Nephron (organoid): Measurements from ENCODE around the gene HLTF.
"Not testable (repeated sequence)": the region's sequence is repeated elsewhere in the genome, so short reads cannot be mapped to it uniquely, and the experiment has no call there.

Experiments used
- H3K27ac Mint-ChIP-seq, 3 experiments: 2 replicates each; pipeline ENCODE4 v1.8.0; 2020; ENCODE audit warnings: mixed read lengths in 3 of 3, mild to moderate bottlenecking in 2 of 3, moderate library complexity in 1 of 3
- H3K27me3 Mint-ChIP-seq: 2 replicates; pipeline ENCODE4 v1.8.0; 2021; ENCODE audit warnings: low read depth, mild to moderate bottlenecking, moderate library complexity, mixed read lengths
- H3K36me3 Mint-ChIP-seq: 2 replicates; pipeline ENCODE4 v1.8.0; 2020; ENCODE audit warnings: low read depth, mixed read lengths
- H3K4me1 Mint-ChIP-seq: 2 replicates; pipeline ENCODE4 v1.8.0; 2020; ENCODE audit warnings: mixed read lengths
- H3K4me3 Mint-ChIP-seq, 3 experiments: 2 replicates each; pipeline ENCODE4 v1.8.0; 2020; ENCODE audit warnings: mild to moderate bottlenecking in 3 of 3, mixed read lengths in 3 of 3, moderate library complexity in 2 of 3
- H3K9me3 Mint-ChIP-seq: 2 replicates; pipeline ENCODE4 v1.8.0; 2020; ENCODE audit warnings: mixed read lengths
- CTCF ChIP-seq, 3 experiments: fragments of 200-600 bp; sonication (generic); IDR thresholded peaks; one replicate each; pipeline ENCODE4 v1.5.0; 2021; ENCODE audit warnings: antibody characterized with exemption in 3 of 3; ENCODE audit not compliant: unreplicated experiment in 3 of 3

Gene HLTF

DNA sequence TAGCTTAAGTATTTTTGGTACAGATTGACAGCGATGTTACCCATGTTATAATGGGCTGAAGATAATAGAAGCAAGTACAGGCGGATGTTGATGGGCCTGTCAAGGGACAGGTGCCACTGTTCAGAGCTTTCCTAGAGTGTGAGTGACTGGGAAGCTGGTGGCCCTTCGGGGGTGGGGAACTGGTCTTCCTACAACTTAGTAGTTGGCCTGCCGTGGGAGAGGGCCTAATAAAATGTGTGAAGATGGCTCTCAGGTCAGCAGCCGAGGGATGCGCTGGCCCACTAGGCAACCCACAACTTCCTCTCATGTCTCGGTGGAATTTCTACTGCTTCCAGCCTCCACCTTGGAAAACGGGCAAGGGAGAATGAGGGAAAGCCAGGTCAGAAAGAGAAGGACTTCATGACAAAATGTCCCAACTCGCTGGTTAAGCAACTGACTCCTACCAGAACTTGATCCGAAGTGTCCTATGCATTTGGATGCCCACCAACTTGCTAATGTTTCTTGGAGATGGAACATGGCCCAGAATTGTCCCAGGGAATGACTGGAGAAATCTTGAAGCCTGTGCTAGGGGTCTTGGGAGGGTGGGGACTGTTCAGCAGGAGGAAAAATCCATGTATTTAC, 93.6 kb downstream of the HLTF start:
- Mint-ChIP-seq H3K9me3 (no peaks in the 10 kb centered on the region), H3K4me3 (peak overlapping the region; percentile 82 to 90 (median 84)), H3K4me1 (peaks cover 38% of the 10 kb centered on the region), H3K27ac (peak overlapping the region; percentile 32 to 71 (median 52)), H3K27me3 (peaks cover 7% of the 10 kb centered on the region), H3K36me3 (peaks cover 12% of the 10 kb centered on the region)
- no peak for TF ChIP-seq CTCF (IDR thresholded peaks at IDR 0.05; ENCODE audit: unreplicated experiment in 3 of 3)

GRCh38 chr3:148992027-148992634, 94.2 kb downstream of the HLTF start:
- peaks cover 7% of the 10 kb centered on the region for H3K27me3 Mint-ChIP-seq
- no peak for TF ChIP-seq CTCF (IDR thresholded peaks at IDR 0.05; ENCODE audit: unreplicated experiment in 3 of 3)

DNA sequence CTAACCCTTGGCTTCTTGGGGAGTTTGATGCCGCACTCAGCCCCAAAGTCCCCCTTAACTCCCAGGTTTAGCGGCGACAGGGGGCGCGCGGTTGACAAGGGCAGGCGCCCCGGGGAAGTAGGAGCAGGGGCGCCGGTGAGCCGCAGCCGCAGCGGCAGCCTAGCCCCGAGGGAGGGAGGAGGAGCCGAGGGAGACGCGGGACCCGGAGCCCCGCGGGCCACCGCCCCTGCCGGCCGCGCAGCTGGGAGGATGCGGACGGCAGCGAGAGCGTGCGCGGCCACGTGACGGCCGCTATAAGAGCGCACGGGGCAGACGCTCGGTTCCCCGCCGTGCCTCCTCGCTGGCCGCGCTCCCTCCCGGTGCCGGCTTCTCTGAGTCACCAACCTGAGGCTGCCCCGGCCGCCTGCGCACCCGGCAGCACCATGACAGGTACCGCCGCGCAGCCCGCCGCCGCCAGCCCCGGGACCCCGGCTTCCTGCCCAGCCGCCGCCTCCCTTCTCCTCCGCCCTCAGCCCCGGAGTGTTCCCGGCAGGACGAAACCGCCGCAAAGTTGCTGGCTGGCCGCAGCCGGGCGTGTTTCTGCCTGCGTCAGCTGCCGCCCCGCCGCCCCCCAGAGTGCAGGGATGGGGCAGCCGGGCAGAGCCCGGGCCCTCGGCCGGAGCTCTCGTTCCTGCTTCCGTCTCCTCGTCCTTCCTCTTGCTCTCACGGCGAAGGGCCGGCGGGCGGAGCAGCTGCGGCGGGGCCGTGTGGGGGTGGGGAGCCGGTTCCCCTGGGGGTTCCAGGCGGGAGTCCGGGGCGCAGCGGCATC, 94.9 kb downstream of the HLTF start, which contains the start of gene GYG1:
TSS of gene GYG1 (plus strand) at position 322 of the 808 bp plus-strand sequence. CDS start at position 423, 101 bp downstream.
- no peaks in the 10 kb centered on the region for H3K9me3 Mint-ChIP-seq
- H3K27me3 Mint-ChIP-seq, result peaks cover 7% of the 10 kb centered on the region
- H3K4me1 Mint-ChIP-seq, result peaks cover 29% of the 10 kb centered on the region
- peak in 1 of 3 experiments; percentile 8 for TF ChIP-seq CTCF (IDR thresholded peaks at IDR 0.05; ENCODE audit: unreplicated experiment in 3 of 3)
- peaks cover 5% of the 10 kb centered on the region for H3K36me3 Mint-ChIP-seq
- H3K4me3 Mint-ChIP-seq, result peak within 1 kb of the TSS; percentile 82 to 90 (median 86)
- H3K27ac Mint-ChIP-seq, result peak within 1 kb of the TSS; percentile 59 to 82 (median 65)

More at GRCh38 chr3:148992027-148992634, 94.2 kb downstream of the HLTF start:
- H3K4me3 Mint-ChIP-seq, result peak overlapping the region; percentile 82 to 90 (median 84)
- peak overlapping the region; percentile 32 to 71 (median 52) for H3K27ac Mint-ChIP-seq
- peaks cover 35% of the 10 kb centered on the region for H3K4me1 Mint-ChIP-seq
- H3K9me3 Mint-ChIP-seq, result no peaks in the 10 kb centered on the region
- H3K36me3 Mint-ChIP-seq, result peaks cover 11% of the 10 kb centered on the region

DNA sequence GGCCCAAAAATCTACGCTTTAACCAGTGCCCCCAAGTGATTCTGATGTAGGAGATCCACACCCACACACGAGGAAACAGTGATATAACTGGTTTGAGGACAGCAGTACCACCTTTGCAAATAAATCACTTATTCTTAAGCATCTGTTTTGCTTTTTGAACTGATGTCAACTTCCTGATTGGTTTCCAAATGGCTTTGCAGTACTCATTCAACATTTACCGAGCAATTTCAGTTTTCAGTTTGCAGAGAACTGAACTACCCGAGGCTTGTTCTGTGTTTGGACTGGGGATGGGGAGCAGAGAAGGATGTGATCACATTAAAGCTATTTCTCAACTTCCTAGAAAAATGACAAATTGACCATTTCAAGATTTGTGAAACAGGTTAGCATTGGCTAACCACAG, 96.1 kb downstream of the HLTF start:
- Mint-ChIP-seq H3K27me3 (peaks cover 7% of the 10 kb centered on the region), H3K4me1 (peaks cover 24% of the 10 kb centered on the region), H3K27ac (peak overlapping the region; percentile 38 to 82 (median 65)), H3K4me3 (peak overlapping the region; percentile 79 to 89 (median 86)), H3K36me3 (no peaks in the 10 kb centered on the region), H3K9me3 (no peaks in the 10 kb centered on the region)
- no peak for TF ChIP-seq CTCF (IDR thresholded peaks at IDR 0.05; ENCODE audit: unreplicated experiment in 3 of 3)

DNA sequence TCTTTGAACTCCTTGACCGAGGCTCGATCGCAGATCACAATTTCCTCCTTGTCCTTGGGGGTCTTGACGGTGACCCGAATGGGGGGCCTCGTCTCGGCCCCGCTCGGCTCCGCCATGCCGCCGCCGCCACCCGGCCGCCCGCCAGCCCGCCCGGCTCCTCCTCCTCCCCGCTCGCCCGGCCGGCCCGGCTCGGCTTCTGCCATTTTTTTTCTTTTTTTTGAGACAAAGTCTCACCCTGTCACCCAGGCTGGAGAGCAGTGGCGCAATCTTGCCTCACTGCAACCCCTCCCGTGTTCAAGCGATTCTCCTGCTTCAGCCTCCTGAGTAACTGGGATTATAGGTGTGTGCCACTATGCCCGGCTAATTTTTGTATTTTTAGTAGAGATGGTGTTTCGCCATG, 98.8 kb downstream of the HLTF start:
- not testable (repeated sequence) for H3K9me3 Mint-ChIP-seq, H3K4me3 Mint-ChIP-seq, H3K27ac Mint-ChIP-seq, H3K27me3 Mint-ChIP-seq, H3K36me3 Mint-ChIP-seq
- peaks cover 14% of the 10 kb centered on the region for H3K4me1 Mint-ChIP-seq

GRCh38 chr3:148981273-148981672, 105.1 kb downstream of the HLTF start:
- H3K4me3 Mint-ChIP-seq, result no peak overlapping the region
- TF ChIP-seq CTCF (IDR thresholded peaks at IDR 0.05; ENCODE audit: unreplicated experiment in 3 of 3), result no peak
- no peaks in the 10 kb centered on the region for H3K36me3 Mint-ChIP-seq
- H3K9me3 Mint-ChIP-seq, result peaks cover 15% of the 10 kb centered on the region
- no peaks in the 10 kb centered on the region for H3K4me1 Mint-ChIP-seq
- no peaks in the 10 kb centered on the region for H3K27me3 Mint-ChIP-seq
- H3K27ac Mint-ChIP-seq, result no peak overlapping the region
